HepG2 (cell line): ENCODE results near the gene DSTN. TPM values are rescaled to one million over a fixed set of nuclear protein-coding genes. Genes with fewer than 3 reads are reported as not detected.
A peak's percentile ranks its signal among the peaks of the same experiment; 100 is the strongest.

Source experiments
- ATAC-seq: fragments of 200-7000 bp; cut with Tn5 transposase; 3 replicates; pipeline ENCODE4 v1.9.1; 2020; ENCODE audit warnings: mild to moderate bottlenecking, moderate library complexity
- BruUV-seq: library from RNA; stranded (reverse); fragments of 400-500 nt; replicated peaks from 2 replicates; lab custom pipeline; 2021; lab: Mats Ljungman, UMichigan
- CTCF ChIA-PET: fragments of 300-600 bp; formaldehyde crosslinking; extraction: SDS; loops from one replicate; lab custom pipeline; 2021; ENCODE audit warnings: low total read pairs, inconsistent platforms, low intra/inter-chr PET ratio; lab: Yijun Ruan, JAX
- POLR2A ChIA-PET: fragments of 350-600 bp; sonication (Branson Sonifier 250); formaldehyde crosslinking; loops from one replicate; lab custom pipeline; 2020; ENCODE audit warnings: antibody characterized with exemption, inconsistent platforms; lab: Yijun Ruan, JAX
- DNase-seq: peaks from one replicate; pipeline ENCODE4 v3.0.0-alpha.2; 2015; ENCODE audit warnings: low spot score
- FAIRE-seq: peaks from 3 replicates; lab custom pipeline; 2011; peaks lifted over from hg19 to GRCh38; lab: Jason Lieb, UNC
- H2AFZ ChIP-seq: one replicate; pipeline ENCODE4 v1.6.1; 2011; ENCODE audit warnings: low read length, inconsistent platforms
- H3K27ac ChIP-seq: fragments of 300-600 bp; 3 replicates; pipeline ENCODE4 v1.8.0; 2011; ENCODE audit warnings: mixed run types, mild to moderate bottlenecking, mixed read lengths, low read length, inconsistent platforms; ENCODE audit not compliant: insufficient read depth; ENCODE audit errors: extremely low read length
- H3K27me3 ChIP-seq, 2 experiments: fragments of 200-600 bp in 1 of 2; 2 replicates in 1 of 2; 3 replicates in 1 of 2; pipeline versions ENCODE4 v1.6.0 to v1.8.0; 2011; ENCODE audit warnings: low read length in 2 of 2, mild to moderate bottlenecking in 2 of 2, moderate library complexity in 2 of 2, inconsistent platforms in 1 of 2; ENCODE audit not compliant: insufficient read depth in 2 of 2, control insufficient read depth in 1 of 2
- H3K36me3 ChIP-seq, 2 experiments: fragments of 200-600 bp in 1 of 2; replicated peaks in 1 of 2; 2 replicates in 1 of 2; 3 replicates in 1 of 2; pipeline versions ENCODE4 v1.5.1 to v1.8.0; 2011; ENCODE audit warnings: low read length in 2 of 2, inconsistent platforms in 1 of 2; ENCODE audit not compliant: insufficient read depth in 2 of 2, control insufficient read depth in 1 of 2
- H3K4me1 ChIP-seq: 2 replicates; pipeline ENCODE4 v1.5.1; 2012; ENCODE audit warnings: low read length, inconsistent platforms; ENCODE audit not compliant: insufficient read depth
- H3K4me2 ChIP-seq: 2 replicates; pipeline ENCODE4 v1.6.0; 2011; ENCODE audit warnings: low read depth, low read length, inconsistent platforms
- H3K4me3 ChIP-seq, 3 experiments: fragments of 200-600 bp in 1 of 3; sonication (generic), shearing (Covaris generic) in 1 of 3; replicated peaks in 1 of 3; 2 replicates each; pipeline ENCODE4 v1.5.1; 2011 to 2016; ENCODE audit warnings: low read length in 3 of 3, inconsistent platforms in 2 of 3, low read depth in 2 of 3, mild to moderate bottlenecking in 2 of 3, control low read depth in 1 of 3, mixed read lengths in 1 of 3; ENCODE audit not compliant: insufficient read depth in 1 of 3
- H3K79me2 ChIP-seq: one replicate; pipeline ENCODE4 v1.6.1; 2011; ENCODE audit warnings: low read length, inconsistent platforms; ENCODE audit not compliant: insufficient read depth
- H3K9ac ChIP-seq: 2 replicates; pipeline ENCODE4 v1.6.0; 2011; ENCODE audit warnings: mild to moderate bottlenecking, low read depth, low read length, inconsistent platforms; ENCODE audit not compliant: insufficient read depth
- H3K9me3 ChIP-seq: 2 replicates; pipeline ENCODE4 v1.5.1; 2012; ENCODE audit warnings: mild to moderate bottlenecking, low read length
- H4K20me1 ChIP-seq: 2 replicates; pipeline ENCODE4 v1.6.0; 2011; ENCODE audit warnings: inconsistent platforms, mild to moderate bottlenecking, low read length, moderate library complexity; ENCODE audit not compliant: insufficient read depth
- AGO2 ChIP-seq: fragments of 200-400 bp; formaldehyde crosslinking; optimal IDR thresholded peaks from 2 replicates; pipeline ENCODE3; 2017; ENCODE audit warnings: mild to moderate bottlenecking, low read depth, low read length, moderate library complexity
- AHR ChIP-seq: IDR thresholded peaks from 2 replicates; pipeline ENCODE4 v1.6.1; 2018; ENCODE audit warnings: missing genetic modification reagents, missing compliant biosample characterization
- AKAP8 ChIP-seq: sonication (generic); formaldehyde crosslinking; IDR thresholded peaks from 2 replicates; pipeline ENCODE4 v1.5.1; 2020; ENCODE audit warnings: mild to moderate bottlenecking, missing genetic modification reagents
- CBX5 ChIP-seq: sonication (generic); formaldehyde crosslinking; IDR thresholded peaks from 2 replicates; pipeline ENCODE4 v1.4.0; 2020; ENCODE audit warnings: missing genetic modification reagents, borderline replicate concordance
- HMGA1 ChIP-seq: sonication (generic); formaldehyde crosslinking; conservative IDR thresholded peaks from 2 replicates; pipeline ENCODE4 v1.4.0; 2020; ENCODE audit warnings: missing genetic modification reagents
- HNF4A ChIP-seq: sonication (generic); formaldehyde crosslinking; IDR thresholded peaks from 2 replicates; pipeline ENCODE4 v1.4.0; 2020; ENCODE audit warnings: missing genetic modification reagents
- KDM5B ChIP-seq: sonication (generic); formaldehyde crosslinking; IDR thresholded peaks from 2 replicates; pipeline ENCODE4 v1.4.0; 2020; ENCODE audit warnings: missing genetic modification reagents, mild to moderate bottlenecking, borderline replicate concordance
- NKX3-1 ChIP-seq: sonication (generic); formaldehyde crosslinking; IDR thresholded peaks from 2 replicates; pipeline ENCODE4 v1.5.0; 2020; ENCODE audit warnings: missing genetic modification reagents
- RBM22 ChIP-seq: fragments of 200-400 bp; formaldehyde crosslinking; optimal IDR thresholded peaks from 2 replicates; pipeline ENCODE3; 2017; ENCODE audit warnings: mild to moderate bottlenecking, low read length, moderate library complexity
- RBM39 ChIP-seq: fragments of 200-400 bp; formaldehyde crosslinking; IDR thresholded peaks from one replicate; pipeline ENCODE4 v1.6.1; 2018; ENCODE audit warnings: antibody characterized with exemption, mild to moderate bottlenecking, low read depth, low read length; ENCODE audit not compliant: poor library complexity, severe bottlenecking
- REXO4 ChIP-seq: sonication (generic); formaldehyde crosslinking; IDR thresholded peaks from 2 replicates; pipeline ENCODE4 v1.8.0; 2022; ENCODE audit warnings: missing genetic modification reagents, mild to moderate bottlenecking, borderline replicate concordance
- RFXANK ChIP-seq: IDR thresholded peaks from 2 replicates; pipeline ENCODE4 v1.6.1; 2016
- RXRB ChIP-seq: IDR thresholded peaks from 2 replicates; pipeline ENCODE4 v1.6.1; 2016; ENCODE audit warnings: borderline replicate concordance, missing genetic modification reagents, missing compliant biosample characterization
- SRSF9 ChIP-seq: fragments of 200-400 bp; formaldehyde crosslinking; IDR thresholded peaks from 2 replicates; pipeline ENCODE4 v1.6.1; 2018; ENCODE audit warnings: borderline replicate concordance, mild to moderate bottlenecking, low read depth, low read length; ENCODE audit not compliant: insufficient read depth, poor library complexity, severe bottlenecking
- TEAD3 ChIP-seq: optimal IDR thresholded peaks from 2 replicates; pipeline ENCODE3; 2016; ENCODE audit warnings: borderline replicate concordance
- TRAFD1 ChIP-seq: sonication (generic); formaldehyde crosslinking; IDR thresholded peaks from 2 replicates; pipeline ENCODE4 v1.5.1; 2020; ENCODE audit warnings: missing genetic modification reagents, mild to moderate bottlenecking, borderline replicate concordance
- ZBTB38 ChIP-seq: sonication (generic); formaldehyde crosslinking; IDR thresholded peaks from 2 replicates; pipeline ENCODE4 v1.5.1; 2020; ENCODE audit warnings: mild to moderate bottlenecking, missing genetic modification reagents
- ZNF282 ChIP-seq: fragments of 450-650 bp; IDR thresholded peaks from 2 replicates; pipeline ENCODE4 v1.6.1; 2018; ENCODE audit not compliant: partially characterized antibody
- ZNF503 ChIP-seq: sonication (generic); formaldehyde crosslinking; IDR thresholded peaks from 2 replicates; pipeline ENCODE4 v1.4.0; 2020; ENCODE audit warnings: missing genetic modification reagents
- ZNF749 ChIP-seq: sonication (generic); formaldehyde crosslinking; IDR thresholded peaks from 2 replicates; pipeline ENCODE4 v1.8.0; 2022; ENCODE audit warnings: mild to moderate bottlenecking, missing genetic modification reagents, moderate library complexity, borderline replicate concordance
- ZSCAN25 ChIP-seq: sonication (generic); formaldehyde crosslinking; IDR thresholded peaks from 2 replicates; pipeline ENCODE4 v1.8.0; 2022; ENCODE audit warnings: mild to moderate bottlenecking, missing genetic modification reagents
- WGBS: methylation state at CpG from one replicate; pipeline ENCODE4 v1.1.6; 2017; ENCODE audit warnings: low lambda C conversion rate; 5-methylcytosine and 5-hydroxymethylcytosine counted together
- in situ Hi-C: cut with HindIII; loops from 2 replicates; pipeline ENCODE4 v1.10.0; 2017; ENCODE audit warnings: low pct_unique_long_range_greater_than_20kb; ENCODE audit not compliant: extremely low pct_ligation_motif_present
- intact Hi-C: fragments of 100-400 bp; cut with micrococcal nuclease; formaldehyde crosslinking; loops from one replicate; pipeline ENCODE4 v1.10.0; 2022; ENCODE audit not compliant: unreplicated experiment
- polyA plus RNA-seq, 8 experiments: library from polyadenylated mRNA; depleted of rRNA in 3 of 8; stranded (reverse) in 7 of 8; unstranded in 1 of 8; fragments of >200 nt; fragmentation: Illumina TruSeq in 4 of 8; extraction: Trizol in 4 of 8; gene quantifications; 2 replicates each; pipeline versions ENCODE4 v1.2.1 to v1.2.3, GENCODE V29; 2011 to 2016; ENCODE audit warnings: low read depth in 4 of 8, missing spikeins in 1 of 8, mixed read lengths in 1 of 8; ENCODE audit not compliant: insufficient read depth in 1 of 8
- total RNA-seq, 5 experiments: library from RNA; depleted of rRNA; stranded (reverse); fragments of >200 nt; fragmentation: Illumina TruSeq; extraction: Trizol; gene quantifications; 2 replicates each; pipeline ENCODE4 v1.2.3, GENCODE V29; 2016; ENCODE audit warnings: low read depth in 1 of 5

DSTN gene
- total and polyA plus RNA-seq, 2 of the 13 experiments (the other 11 are each of a cell fraction or from before 2014, with no cell fraction given) = 27.6 to 106 TPM

GRCh38 chr20:17624551-17625245 lies 54.8 kb downstream of the DSTN start:
- peaks cover 21% of the 10 kb centered on the region; the same call in 1 of the 2 replicates for H4K20me1 ChIP-seq
- no peaks in the 10 kb centered on the region for H3K27me3 ChIP-seq
- no peak for DNase-seq
- no peak overlapping the region for H3K4me2 ChIP-seq
- BruUV-seq = no TSS peak
- WGBS = 93% methylated on average over 15 of the region's 15 CpGs
- H3K4me3 ChIP-seq = no peak overlapping the region
- ChIA-PET CTCF (no interaction called here), POLR2A (interaction anchor here (1.3 kb wide), 1 partner anchor 10 kb away, joined by 3 read pairs; no protein-coding TSS in a partner anchor)
- peak; percentile 0; the same call in 1 of the 3 replicates for ATAC-seq
- H3K79me2 ChIP-seq = no peaks in the 10 kb centered on the region
- H3K27ac ChIP-seq = no peak overlapping the region
- H3K36me3 ChIP-seq = peaks cover 96 to 98% of the 10 kb centered on the region in 2 experiments
- H3K9me3 ChIP-seq = no peaks in the 10 kb centered on the region
- H3K4me1 ChIP-seq = no peaks in the 10 kb centered on the region
- intact Hi-C loops (no loop called here), in situ Hi-C loops (no loop called here)
- no peak overlapping the region for H2AFZ ChIP-seq
- FAIRE-seq = no peak
- no peak overlapping the region for H3K9ac ChIP-seq
- no peak for TF ChIP-seq HNF4A
- no peak for TF ChIP-seq SRSF9
- TF ChIP-seq NKX3-1 (CRISPR knock-in tag) = no peak
- TF ChIP-seq HMGA1 (CRISPR knock-in tag) = no peak
- TF ChIP-seq ZNF282 = no peak
- TF ChIP-seq TEAD3 = peak; percentile 13
- no peak for TF ChIP-seq AHR (CRISPR knock-in tag)
- TF ChIP-seq REXO4 (CRISPR knock-in tag) = no peak
- TF ChIP-seq AKAP8 = 0 out of 2 replicates have a peak, but pooled peaks have one; percentile 23
- no peak for TF ChIP-seq TRAFD1 (CRISPR knock-in tag)
- 0 out of 2 replicates have a peak, but pooled peaks have one; percentile 11 for TF ChIP-seq KDM5B (CRISPR knock-in tag)
- no peak for TF ChIP-seq ZSCAN25 (CRISPR knock-in tag)
- no peak for TF ChIP-seq ZNF503 (CRISPR knock-in tag)
- peak; percentile 47 for TF ChIP-seq RBM39
- no peak for TF ChIP-seq RXRB (CRISPR knock-in tag)
- TF ChIP-seq RBM22 = peak; percentile 36
- TF ChIP-seq CBX5 (CRISPR knock-in tag) = no peak
- TF ChIP-seq AGO2 = peak; percentile 96
- no peak for TF ChIP-seq RFXANK (CRISPR knock-in tag)
- TF ChIP-seq ZBTB38 (CRISPR knock-in tag) = peak; percentile 3; the same call in 1 of the 2 replicates
- no peak for TF ChIP-seq ZNF749
